HG03045 (cell line): ENCODE data around the gene AUTS2.

Experiments
- ATAC-seq: cut with Tn5 transposase; IDR thresholded peaks from one replicate; pipeline ENCODE4 v1.9.1; 2021; ENCODE audit warnings: mild to moderate bottlenecking, moderate library complexity; ENCODE audit not compliant: unreplicated experiment

AUTS2 gene

GRCh38 chr7:70313271-70313670, 715.0 kb downstream of the AUTS2 start:
- no peak for ATAC-seq

DNA sequence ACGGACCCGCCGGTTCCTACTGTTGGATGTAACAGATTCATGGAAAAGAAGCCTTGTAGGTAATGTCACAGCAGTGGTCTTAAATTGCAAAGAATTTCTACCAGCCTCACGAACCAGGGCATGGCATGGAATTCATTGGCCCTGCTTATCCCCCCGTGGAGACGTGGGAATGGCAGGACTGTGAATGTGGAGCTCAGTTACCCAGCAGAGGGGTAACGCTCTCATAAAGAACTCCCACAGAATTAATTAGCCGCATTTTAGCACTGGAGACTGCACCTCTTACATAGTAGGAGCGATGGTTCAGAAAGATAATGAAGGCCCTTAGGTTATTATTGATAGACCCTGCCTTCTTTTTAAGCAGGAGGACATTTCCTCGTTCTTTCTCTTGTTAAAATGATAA, 715.4 kb downstream of the AUTS2 start:
- no peak for ATAC-seq

GRCh38 chr7:70314221-70314620, 715.9 kb downstream of the AUTS2 start:
- no peak for ATAC-seq

GRCh38 chr7:70316745-70317144, 718.5 kb downstream of the AUTS2 start:
- ATAC-seq, result no peak

GRCh38 chr7:70317356-70317755, 719.1 kb downstream of the AUTS2 start:
- no peak for ATAC-seq

DNA sequence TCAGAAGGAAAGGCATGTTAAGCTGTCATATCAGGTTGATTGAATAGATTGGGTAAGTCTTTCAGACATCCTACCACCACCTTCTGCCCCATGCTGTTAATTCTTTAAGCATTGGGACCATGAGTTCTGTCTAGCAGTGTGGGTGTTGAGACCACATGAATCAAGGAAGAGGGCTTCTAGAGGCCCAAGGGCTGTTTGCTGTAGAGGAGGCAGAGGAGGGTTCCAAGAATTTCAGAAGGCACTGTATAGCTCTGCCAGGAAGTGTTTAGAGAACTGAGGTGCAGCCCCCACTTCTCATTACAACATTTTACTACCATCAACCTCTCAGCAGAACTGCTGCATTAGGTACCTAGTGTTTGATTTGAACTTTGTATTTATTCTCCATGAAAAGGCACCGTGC, 720.2 kb downstream of the AUTS2 start:
- ATAC-seq, result no peak

- no peak for ATAC-seq
These were observed 720.8 kb downstream of the AUTS2 start for GRCh38 chr7:70319057-70319456.

- no peak for ATAC-seq
These were observed 722.8 kb downstream of the AUTS2 start for GRCh38 chr7:70321016-70321590.

DNA sequence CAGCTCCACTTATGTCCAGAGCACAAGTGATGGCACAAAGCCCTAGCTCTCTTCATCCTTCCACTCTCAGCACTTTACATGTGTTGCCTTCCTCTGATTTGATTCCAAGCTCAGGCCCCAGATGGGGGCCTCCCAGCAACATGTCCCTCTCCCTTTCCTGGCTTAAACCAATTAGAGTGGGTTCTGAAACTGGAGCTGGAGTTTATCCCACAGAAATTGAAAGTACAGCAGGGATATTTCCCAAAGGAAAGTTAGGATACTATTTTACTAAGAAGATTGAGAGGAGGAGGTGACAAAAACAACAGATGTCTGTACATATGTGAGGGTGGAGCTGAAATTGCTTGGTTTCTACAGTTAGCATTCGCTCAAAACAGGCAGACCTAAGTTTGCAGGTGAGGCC, 724.6 kb downstream of the AUTS2 start:
- ATAC-seq, result no peak

DNA sequence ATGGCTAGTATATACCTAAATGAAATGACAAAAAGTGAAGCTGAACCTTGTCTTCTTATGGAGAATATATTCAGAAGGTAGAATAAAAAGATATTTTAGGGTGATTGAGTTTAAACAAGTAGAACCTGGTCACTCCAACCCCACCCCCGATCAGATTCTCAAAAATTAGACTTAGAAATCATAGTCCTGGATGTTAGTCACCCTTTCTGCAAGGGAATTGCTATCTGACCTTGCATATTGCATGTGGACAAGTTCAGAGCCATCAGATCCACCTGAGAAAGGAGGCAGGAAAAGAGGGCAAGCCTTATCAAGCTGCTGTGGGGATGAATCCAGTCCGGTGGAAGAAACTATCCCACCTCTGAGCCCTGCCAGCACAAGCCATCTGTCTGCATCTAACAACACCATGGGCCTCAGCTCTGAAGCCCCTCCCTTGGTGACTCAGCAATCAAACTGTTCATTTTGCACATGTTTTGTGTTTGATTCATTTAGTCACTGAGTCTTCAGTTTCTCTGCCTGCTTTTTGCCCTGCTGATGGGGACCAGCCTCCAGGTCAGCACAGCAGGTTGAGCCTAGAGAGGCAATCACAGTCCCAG, 727.3 kb downstream of the AUTS2 start:
- no peak for ATAC-seq

DNA sequence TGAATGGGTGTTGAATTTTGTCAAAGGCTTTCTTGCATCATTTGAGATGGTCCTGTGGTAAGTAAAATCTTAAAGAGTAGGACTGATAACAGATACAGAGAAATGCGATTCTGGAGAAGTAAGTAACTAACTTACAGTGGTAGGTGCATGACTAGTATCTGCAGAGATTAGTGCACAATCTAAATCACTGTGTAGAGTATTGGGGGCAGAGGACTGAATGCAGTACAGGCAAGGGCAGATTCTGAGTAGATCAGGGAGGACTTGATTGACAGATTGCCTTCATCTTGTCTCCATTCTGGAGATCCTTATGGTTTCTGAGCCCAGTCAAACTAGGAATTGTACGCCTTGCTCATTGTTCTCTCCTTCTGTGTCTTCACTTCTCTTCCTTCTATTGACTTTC, 736.0 kb downstream of the AUTS2 start:
- no peak for ATAC-seq

DNA sequence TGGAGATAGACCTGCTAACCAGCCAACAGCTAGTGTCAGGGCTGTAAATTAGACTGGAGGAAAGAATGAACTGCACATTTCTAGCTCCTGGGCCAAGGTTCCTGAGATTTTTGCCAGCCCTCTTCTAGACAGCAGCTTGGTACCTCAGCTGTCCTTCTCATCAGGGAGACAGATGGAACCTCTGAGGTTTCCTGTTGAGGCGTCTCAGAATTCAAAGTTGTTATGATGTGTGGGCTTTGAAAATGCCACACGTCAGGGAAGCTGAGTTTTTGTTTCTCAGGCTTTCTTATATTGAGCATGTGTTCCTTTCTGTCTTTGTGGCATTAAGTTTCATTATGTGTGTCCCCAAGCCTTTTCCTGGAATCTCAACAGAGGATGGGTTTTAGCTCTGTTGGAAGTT, 736.6 kb downstream of the AUTS2 start:
- no peak for ATAC-seq

DNA sequence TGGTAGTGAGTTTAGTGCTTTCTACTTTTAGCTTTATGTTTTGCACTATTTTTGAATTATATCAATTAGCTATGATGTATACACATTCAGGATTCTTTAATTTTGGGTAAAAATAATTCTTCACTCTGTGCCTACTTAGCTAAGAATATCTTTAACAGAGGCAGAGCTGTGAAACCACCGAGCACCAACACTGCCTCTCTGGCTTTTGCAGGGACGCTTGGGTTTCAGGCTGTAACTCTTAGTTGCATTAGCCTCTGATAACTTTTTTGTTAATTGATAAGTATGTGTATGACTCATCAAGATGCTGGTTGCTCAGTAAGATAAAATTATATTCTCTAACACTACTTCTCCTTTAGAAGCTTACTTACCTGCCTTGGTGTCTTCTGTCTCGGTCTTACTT, 738.3 kb downstream of the AUTS2 start:
- ATAC-seq, result no peak

- no peak for ATAC-seq
These were observed 739.7 kb downstream of the AUTS2 start for GRCh38 chr7:70338015-70338414.

GRCh38 chr7:70340236-70340635, 742.0 kb downstream of the AUTS2 start:
- no peak for ATAC-seq

DNA sequence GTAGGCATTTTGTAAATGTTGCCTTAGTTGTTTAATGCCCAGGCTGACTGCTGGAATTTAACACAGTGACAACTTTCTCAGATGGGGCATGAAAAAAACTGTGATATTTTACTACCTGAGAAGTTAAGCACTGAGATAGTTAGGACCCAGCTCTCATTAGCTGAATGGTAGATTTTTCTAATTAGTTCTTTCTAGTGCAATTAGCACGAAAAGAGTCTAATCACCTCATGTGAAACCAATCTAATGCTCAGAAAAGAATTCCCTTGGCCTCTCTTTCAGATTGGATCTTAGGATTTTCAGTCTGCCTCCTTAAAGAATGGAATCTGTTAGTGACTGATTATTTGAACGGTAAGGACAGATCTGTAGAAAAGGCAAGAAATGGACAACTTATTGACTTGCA, 743.2 kb downstream of the AUTS2 start:
- no peak for ATAC-seq

- ATAC-seq, result no peak
These were observed 745.2 kb downstream of the AUTS2 start for GRCh38 chr7:70343519-70343918.

GRCh38 chr7:70344726-70345125, 746.5 kb downstream of the AUTS2 start:
- ATAC-seq, result no peak

GRCh38 chr7:70346844-70347462, 748.7 kb downstream of the AUTS2 start:
- ATAC-seq, result no peak

- peak; percentile 87 for ATAC-seq
These were observed 749.4 kb downstream of the AUTS2 start for GRCh38 chr7:70347463-70348254.

DNA sequence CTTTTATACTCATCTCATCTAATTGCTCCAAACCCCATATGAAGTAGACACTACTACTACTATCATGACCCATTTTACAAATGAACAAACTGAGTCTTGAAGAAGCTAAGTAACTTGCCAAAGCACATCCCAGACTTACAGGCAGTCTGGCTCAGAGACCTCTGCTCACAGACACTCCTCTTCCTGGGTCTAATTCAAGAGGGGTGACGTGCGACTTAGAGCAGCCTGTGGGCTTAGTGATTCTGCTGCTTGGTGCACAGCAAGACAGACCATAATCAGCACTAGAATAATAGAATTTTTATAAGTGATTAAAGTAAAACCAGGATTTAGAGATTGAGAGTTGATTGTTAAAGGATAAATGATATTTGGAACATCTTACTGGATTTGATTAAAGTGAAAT, 750.8 kb downstream of the AUTS2 start:
- ATAC-seq, result no peak

GRCh38 chr7:70349819-70350218, 751.5 kb downstream of the AUTS2 start:
- ATAC-seq, result no peak
